PC-9 (cell line): Measurements from ENCODE around the gene IFTAP.

ENCODE experiments used
- EZH2 ChIP-seq: fragments of 200-600 bp; sonication (generic); IDR thresholded peaks from 2 replicates; pipeline ENCODE4 v1.8.0; 2017; ENCODE audit warnings: antibody characterized with exemption, low read depth
- TF ChIP-seq, protein P1 (sequence below): fragments of 200-600 bp; sonication (generic); conservative IDR thresholded peaks from 2 replicates; pipeline ENCODE4 v1.6.1; 2017; ENCODE audit warnings: mixed run types, antibody characterized with exemption, mild to moderate bottlenecking, moderate library complexity

DNA sequence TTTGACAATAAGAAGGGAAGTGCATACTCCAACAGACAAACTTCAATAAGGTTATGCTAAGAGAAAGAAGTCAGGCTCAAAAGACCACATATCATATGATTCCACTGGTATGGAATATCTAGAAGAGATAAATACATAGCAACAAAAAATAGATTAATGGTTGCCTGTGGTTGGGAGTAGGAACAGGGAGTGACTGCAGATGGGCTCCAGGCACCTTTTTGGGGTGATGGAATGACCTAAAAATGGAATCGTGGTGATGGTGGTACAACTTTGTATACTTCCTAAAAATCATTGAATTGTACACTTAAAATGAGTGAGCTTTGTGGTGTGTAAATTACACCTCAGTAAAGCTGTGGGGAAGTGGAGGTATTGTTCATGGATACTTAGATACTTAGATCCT is 32.7 kb downstream of the IFTAP start:
- TF ChIP-seq, protein P1, sequence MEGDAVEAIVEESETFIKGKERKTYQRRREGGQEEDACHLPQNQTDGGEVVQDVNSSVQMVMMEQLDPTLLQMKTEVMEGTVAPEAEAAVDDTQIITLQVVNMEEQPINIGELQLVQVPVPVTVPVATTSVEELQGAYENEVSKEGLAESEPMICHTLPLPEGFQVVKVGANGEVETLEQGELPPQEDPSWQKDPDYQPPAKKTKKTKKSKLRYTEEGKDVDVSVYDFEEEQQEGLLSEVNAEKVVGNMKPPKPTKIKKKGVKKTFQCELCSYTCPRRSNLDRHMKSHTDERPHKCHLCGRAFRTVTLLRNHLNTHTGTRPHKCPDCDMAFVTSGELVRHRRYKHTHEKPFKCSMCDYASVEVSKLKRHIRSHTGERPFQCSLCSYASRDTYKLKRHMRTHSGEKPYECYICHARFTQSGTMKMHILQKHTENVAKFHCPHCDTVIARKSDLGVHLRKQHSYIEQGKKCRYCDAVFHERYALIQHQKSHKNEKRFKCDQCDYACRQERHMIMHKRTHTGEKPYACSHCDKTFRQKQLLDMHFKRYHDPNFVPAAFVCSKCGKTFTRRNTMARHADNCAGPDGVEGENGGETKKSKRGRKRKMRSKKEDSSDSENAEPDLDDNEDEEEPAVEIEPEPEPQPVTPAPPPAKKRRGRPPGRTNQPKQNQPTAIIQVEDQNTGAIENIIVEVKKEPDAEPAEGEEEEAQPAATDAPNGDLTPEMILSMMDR = no peak
- TF ChIP-seq EZH2 = no peak
